K562 (cell line): ENCODE measurements around the gene WDR64. TPM values are rescaled to one million over a fixed set of nuclear protein-coding genes. Genes with fewer than 3 reads are reported as not detected.
A peak's percentile ranks its signal among the peaks of the same experiment; 100 is the strongest.

Source experiments
- ATAC-seq: fragments of 200-7000 bp; cut with Tn5 transposase; 3 replicates; pipeline ENCODE4 v1.9.1; 2020; ENCODE audit warnings: moderate library complexity
- BruUV-seq: library from RNA; stranded (reverse); fragments of 400-500 nt; replicated peaks from 2 replicates; lab custom pipeline; 2021; lab: Mats Ljungman, UMichigan
- CTCF ChIA-PET: fragments of 300-600 bp; formaldehyde crosslinking; extraction: SDS; loops from one replicate; lab custom pipeline; 2021; ENCODE audit warnings: low intra/inter-chr PET ratio; lab: Yijun Ruan, JAX
- POLR2A ChIA-PET: fragments of 300-600, 350-650 bp; sonication (Branson Sonifier 250); formaldehyde crosslinking; extraction: SDS; loops from one replicate; lab custom pipeline; 2021; ENCODE audit warnings: antibody characterized with exemption, inconsistent platforms; lab: Yijun Ruan, JAX
- DNase-seq, 4 experiments: peaks; one replicate each; pipeline versions ENCODE4 v3.0.0 to v3.0.0-alpha.2; 2011 to 2018; ENCODE audit warnings: low spot score in 3 of 4, mixed read lengths in 3 of 4; ENCODE audit errors: extremely low read depth in 1 of 4
- FAIRE-seq: peaks from 2 replicates; lab custom pipeline; 2011; peaks lifted over from hg19 to GRCh38; lab: Jason Lieb, UNC
- H2AFZ ChIP-seq: 2 replicates; pipeline ENCODE4 v1.6.0; 2011; ENCODE audit warnings: low read depth, low read length, control low read depth, inconsistent platforms
- H3K27ac ChIP-seq: fragments of 200-600 bp; 3 replicates; pipeline ENCODE4 v1.8.0; 2011; ENCODE audit warnings: low read depth, mild to moderate bottlenecking, control low read depth, inconsistent platforms, low read length, moderate library complexity, mixed read lengths; ENCODE audit errors: extremely low read depth
- H3K27me3 ChIP-seq, 2 experiments: fragments of 300-600 bp in 1 of 2; 2 replicates in 1 of 2; 3 replicates in 1 of 2; pipeline versions ENCODE4 v1.6.0 to v1.8.0; 2011; ENCODE audit warnings: inconsistent platforms in 2 of 2, low read length in 2 of 2, mild to moderate bottlenecking in 1 of 2, mixed read lengths in 1 of 2, moderate library complexity in 1 of 2; ENCODE audit not compliant: control insufficient read depth in 2 of 2, insufficient read depth in 2 of 2
- H3K36me3 ChIP-seq: fragments of 300-600 bp; 3 replicates; pipeline ENCODE4 v1.8.0; 2011; ENCODE audit warnings: mild to moderate bottlenecking, low read length, inconsistent platforms; ENCODE audit not compliant: control insufficient read depth, insufficient read depth
- H3K4me1 ChIP-seq, 2 experiments: fragments of 200-600 bp in 1 of 2; replicated peaks in 1 of 2; 2 replicates in 1 of 2; 3 replicates in 1 of 2; pipeline versions ENCODE4 v1.5.1 to v1.8.0; 2011; ENCODE audit warnings: inconsistent platforms in 2 of 2, low read length in 2 of 2, mild to moderate bottlenecking in 1 of 2, mixed read lengths in 1 of 2, moderate library complexity in 1 of 2; ENCODE audit not compliant: control insufficient read depth in 2 of 2, insufficient read depth in 2 of 2
- H3K4me2 ChIP-seq: 2 replicates; pipeline ENCODE4 v1.6.1; 2011; ENCODE audit warnings: low read length, control low read depth, inconsistent platforms, mixed read lengths; ENCODE audit not compliant: insufficient read depth
- H3K4me3 ChIP-seq: fragments of 200-600 bp; sonication (generic), shearing (Covaris generic); 2 replicates; pipeline ENCODE4 v1.5.1; 2016; ENCODE audit warnings: control low read depth, inconsistent platforms
- H3K79me2 ChIP-seq: fragments of 200-600 bp; 3 replicates; pipeline ENCODE4 v1.8.0; 2011; ENCODE audit warnings: low read length, inconsistent platforms; ENCODE audit not compliant: control insufficient read depth, insufficient read depth
- H3K9ac ChIP-seq, 2 experiments: 2 replicates each; pipeline versions ENCODE4 v1.6.0 to v1.6.1; 2011; ENCODE audit warnings: low read depth in 2 of 2, low read length in 2 of 2, control low read depth in 1 of 2, inconsistent platforms in 1 of 2, mild to moderate bottlenecking in 1 of 2, mixed read lengths in 1 of 2; ENCODE audit not compliant: insufficient read depth in 1 of 2
- H3K9me1 ChIP-seq: one replicate; pipeline ENCODE4 v1.6.0; 2011; ENCODE audit warnings: inconsistent platforms, mild to moderate bottlenecking, low read length, moderate library complexity; ENCODE audit not compliant: control insufficient read depth, insufficient read depth
- H3K9me3 ChIP-seq: replicated peaks from 2 replicates; pipeline ENCODE4 v1.5.1; 2011; ENCODE audit warnings: low read depth, low read length, inconsistent platforms; ENCODE audit not compliant: control insufficient read depth, insufficient read depth
- H4K20me1 ChIP-seq: replicated peaks from 2 replicates; pipeline ENCODE4 v1.6.1; 2011; ENCODE audit warnings: low read length, inconsistent platforms, mixed read lengths; ENCODE audit not compliant: control insufficient read depth, insufficient read depth
- BRD9 ChIP-seq: fragments of 450-650 bp; IDR thresholded peaks from 2 replicates; pipeline ENCODE4 v1.6.1; 2018; ENCODE audit warnings: low read depth; ENCODE audit not compliant: partially characterized antibody
- GTF2A2 ChIP-seq: IDR thresholded peaks from 2 replicates; pipeline ENCODE4 v1.6.1; 2016; ENCODE audit warnings: mild to moderate bottlenecking, missing genetic modification characterization, missing compliant biosample characterization
- IFI16 ChIP-seq: fragments of 250-450 bp; sonication (Bioruptor Pico); IDR thresholded peaks from 2 replicates; pipeline ENCODE4 v2.1.2; 2022; ENCODE audit warnings: mild to moderate bottlenecking, inconsistent platforms
- IRF2 ChIP-seq: sonication (generic); formaldehyde crosslinking; IDR thresholded peaks from 2 replicates; pipeline ENCODE4 v1.8.1; 2022; ENCODE audit warnings: mild to moderate bottlenecking, missing genetic modification reagents
- SPI1 ChIP-seq: IDR thresholded peaks from 2 replicates; pipeline ENCODE4 v1.6.1; 2011; ENCODE audit warnings: low read depth, low read length, control low read depth, borderline replicate concordance
- ZNF589 ChIP-seq: fragments of 200-800 bp; sonication (Bioruptor generic); IDR thresholded peaks from 2 replicates; pipeline ENCODE4 v1.6.1; 2016; ENCODE audit warnings: low read depth, missing genetic modification characterization, missing compliant biosample characterization
- WGBS: fragments of 100-300 bp; shearing (Covaris generic); methylation state at CpG from one replicate; pipeline ENCODE4 v1.1.6; 2016; ENCODE audit warnings: low coverage, mixed read lengths; ENCODE audit not compliant: insufficient coverage; ENCODE audit errors: missing lambda C conversion rate; 5-methylcytosine and 5-hydroxymethylcytosine counted together
- in situ Hi-C: fragments of 300-500 bp; cut with MboI; formaldehyde crosslinking; loops from 4 replicates; pipeline ENCODE4 v1.15.0; 2018; ENCODE audit warnings: inconsistent platforms, mixed read lengths
- intact Hi-C: fragments of 100-400 bp; cut with micrococcal nuclease; formaldehyde crosslinking; loops from 2 replicates; pipeline ENCODE4 v1.14.2; 2022
- polyA plus RNA-seq, 8 experiments: library from polyadenylated mRNA; depleted of rRNA in 4 of 8; stranded (reverse) in 5 of 8; unstranded in 3 of 8; fragments of >200 nt; fragmentation: Nextera tagmentation in 2 of 8; fragmentation: Illumina TruSeq in 1 of 8; extraction: Ambion mirVana in 2 of 8; extraction: Trizol in 1 of 8; gene quantifications; 2 replicates each; pipeline versions ENCODE4 v1.2.1 to v1.2.3, GENCODE V29; 2011 to 2014; ENCODE audit warnings: inconsistent platforms in 1 of 8, missing spikeins in 1 of 8
- total RNA-seq, 7 experiments: library from RNA; depleted of rRNA in 6 of 7; stranded (reverse); fragments of >200 nt in 6 of 7; fragmentation: Illumina TruSeq in 2 of 7; extraction: Trizol in 2 of 7; gene quantifications; 2 replicates each; pipeline versions ENCODE4 v1.2.1 to v1.2.3, GENCODE V29; 2011 to 2021; ENCODE audit warnings: low replicate concordance in 1 of 7

Gene WDR64
- total and polyA plus RNA-seq, 9 of the 15 experiments (the other 6 are each of a cell fraction or from before 2014, with no cell fraction given): 0.06 to 0.29 (median 0.19) TPM; not detected in 5

GRCh38 chr1:241611736-241612135, 40.3 kb upstream of the WDR64 start:
- 0 out of 3 replicates have a peak, but pooled peaks have one; percentile 19 for ATAC-seq
- POLR2A ChIA-PET: interaction anchor here (0.7 to 1.3 kb wide), 3 partner anchors 28 to 342 kb away, joined by 3 to 5 read pairs (median 4); no protein-coding TSS in a partner anchor

More at GRCh38 chr1:241611736-241612135, 40.3 kb upstream of the WDR64 start:
- intact Hi-C loops: loop anchor here (1.0 to 2.0 kb wide), 7 partner anchors 16 to 406 kb away; no protein-coding TSS in a partner anchor
- no peak overlapping the region for H3K4me3 ChIP-seq
- H3K27me3 ChIP-seq: no peaks in the 10 kb centered on the region
- H3K9me3 ChIP-seq: no peaks in the 10 kb centered on the region
- no peak for FAIRE-seq
- no peak overlapping the region for H3K27ac ChIP-seq
- 0 out of 2 replicates have a peak, but pooled peaks have one; percentile 16 for TF ChIP-seq ZNF589 (CRISPR knock-in tag)
- TF ChIP-seq IFI16: 0 out of 2 replicates have a peak, but pooled peaks have one; percentile 0
- TF ChIP-seq BRD9: no peak
- no peak for TF ChIP-seq IRF2 (CRISPR knock-in tag)
- no peak for TF ChIP-seq SPI1
- no peak for TF ChIP-seq GTF2A2 (tag)
- TF ChIP-seq, all 486 proteins: peak for 2
- Histone ChIP-seq H3K9ac (no peak overlapping the region; a peak in 1 of 4 replicates), H3K4me1 (peaks cover 7 to 24% of the 10 kb centered on the region in 2 experiments), H2AFZ (peak overlapping the region; percentile 51), H3K36me3 (no peaks in the 10 kb centered on the region), H4K20me1 (no peaks in the 10 kb centered on the region), H3K4me2 (no peak overlapping the region), H3K79me2 (no peaks in the 10 kb centered on the region), H3K9me1 (no peaks in the 10 kb centered on the region)
- 22% methylated on average over 1 of the region's 1 CpG for WGBS
- in situ Hi-C loops: loop anchor here (25.0 kb wide), 1 partner anchor 376 kb away; the partner anchor contains the start of gene MAP1LC3C
- CTCF ChIA-PET: interaction anchor here (0.6 to 2.8 kb wide), 5 partner anchors 16 to 405 kb away, joined by 3 to 25 read pairs (median 4); no protein-coding TSS in a partner anchor
- no TSS peak for BruUV-seq
- no peak for DNase-seq
